HG03060 (cell line): ENCODE measurements around the gene POLA1.

ENCODE experiments used
- ATAC-seq: cut with Tn5 transposase; IDR thresholded peaks from one replicate; pipeline ENCODE4 v1.9.1; 2021; ENCODE audit warnings: low read depth, moderate number of reproducible peaks; ENCODE audit not compliant: unreplicated experiment

Gene POLA1

DNA sequence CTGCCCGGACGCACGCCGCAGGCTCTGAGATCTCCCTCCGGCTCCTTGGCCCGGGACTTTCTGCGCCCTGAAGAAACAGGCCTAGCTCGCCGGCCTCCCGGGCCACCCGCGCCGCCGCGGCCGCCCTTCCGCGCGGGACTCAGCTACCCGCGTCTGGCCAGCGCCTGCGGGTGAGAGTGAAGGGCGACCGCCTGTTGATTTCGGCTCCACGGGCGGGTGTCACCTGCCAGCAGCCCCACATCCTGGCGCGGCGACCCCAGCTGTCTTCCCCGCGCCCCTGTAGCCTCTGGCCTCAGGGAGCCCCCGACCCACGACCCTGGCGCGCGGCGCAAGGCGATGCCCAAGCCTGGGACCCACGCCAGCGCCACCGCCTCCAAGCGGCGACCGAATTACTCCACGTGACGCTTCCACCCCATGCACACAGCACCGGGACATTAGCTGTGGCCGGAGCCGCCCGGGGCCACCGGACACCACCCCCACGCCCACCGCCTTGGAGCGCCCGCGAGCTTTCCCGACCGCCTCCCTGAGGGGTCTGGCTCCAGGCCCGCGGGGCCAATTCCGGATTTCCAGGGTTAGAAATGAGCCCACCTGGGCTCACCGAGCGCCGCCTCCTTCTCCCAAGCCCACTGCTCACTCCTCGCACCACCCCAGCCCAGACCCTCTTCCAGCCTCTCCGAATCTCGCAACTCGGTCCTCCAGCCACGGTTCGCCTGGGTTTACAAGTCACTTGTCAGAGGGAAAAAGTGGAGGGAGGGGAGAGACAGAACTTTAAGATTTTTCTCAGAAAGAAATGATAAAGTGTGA lies 311.9 kb downstream of the POLA1 start:
- ATAC-seq = no peak

DNA sequence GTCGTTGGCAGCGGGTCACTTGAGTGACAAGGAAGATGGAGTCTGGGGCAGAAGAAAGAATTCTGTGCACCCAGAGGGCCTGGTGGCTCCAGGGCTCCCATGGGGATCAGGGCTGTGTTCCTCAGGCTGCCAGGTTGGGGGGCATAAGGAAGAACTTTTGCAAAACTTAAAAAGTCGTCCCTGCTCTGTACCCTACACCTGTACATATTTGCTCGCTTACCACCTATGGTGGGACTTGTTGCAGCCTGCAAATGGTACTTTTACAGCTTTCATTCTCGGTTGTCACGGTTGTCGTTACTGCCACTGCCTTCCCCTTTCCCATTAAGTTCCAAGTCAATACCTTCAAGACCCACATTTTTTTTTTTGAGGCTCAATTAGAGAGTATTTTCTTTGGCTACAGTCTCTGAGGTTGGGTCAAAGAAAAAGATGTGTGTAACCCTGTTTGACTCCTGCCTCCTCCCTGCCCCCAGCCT lies 312.9 kb downstream of the POLA1 start:
- ATAC-seq = no peak

DNA sequence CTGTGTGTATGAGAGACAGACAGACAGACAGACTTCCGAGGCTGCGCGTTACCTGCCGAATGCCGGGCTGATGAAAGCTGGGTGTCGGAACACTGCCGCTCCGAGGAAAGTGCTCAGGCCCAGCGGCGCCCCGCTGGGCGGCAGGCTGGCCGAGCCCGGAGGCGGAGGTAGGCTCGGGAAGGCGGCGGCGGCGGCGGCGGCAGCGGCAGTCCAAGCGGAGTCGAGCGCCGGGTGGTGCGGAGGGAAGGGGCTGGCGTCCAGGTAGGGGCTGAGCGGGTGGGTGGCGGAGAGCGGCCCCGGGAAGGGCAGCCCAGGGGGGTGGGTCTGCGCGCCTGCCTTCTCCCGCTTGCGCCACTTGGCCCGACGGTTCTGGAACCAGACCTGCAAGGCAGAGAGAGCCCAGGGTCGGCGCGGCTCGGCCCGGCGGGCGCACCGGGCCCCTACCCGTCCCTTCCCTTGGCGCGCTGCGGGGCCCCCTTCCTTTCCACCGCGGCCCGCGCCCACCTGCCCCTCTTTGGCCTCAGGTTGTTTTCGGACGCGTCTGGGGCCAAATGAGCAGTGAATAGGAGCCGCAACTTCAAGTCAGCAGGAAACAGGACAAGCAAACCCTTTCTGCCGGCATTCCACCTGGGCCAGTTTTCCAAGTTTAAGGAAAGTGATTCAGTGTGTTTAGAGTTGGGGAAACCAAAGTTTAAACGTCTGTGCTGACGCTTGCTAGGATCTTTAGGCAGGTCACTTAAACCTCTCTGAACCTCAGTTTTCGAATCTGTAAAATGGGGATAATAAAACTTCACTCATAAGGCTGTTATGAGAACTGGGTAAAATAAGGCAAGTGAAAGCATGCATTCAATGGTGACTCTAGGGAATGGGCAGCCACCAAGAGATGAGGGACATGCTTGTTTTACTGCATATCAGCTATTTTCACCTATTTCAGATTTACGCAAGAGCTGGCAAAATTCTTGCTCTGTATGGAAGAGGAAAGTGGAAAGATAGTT lies 313.6 kb downstream of the POLA1 start:
- ATAC-seq = no peak

DNA sequence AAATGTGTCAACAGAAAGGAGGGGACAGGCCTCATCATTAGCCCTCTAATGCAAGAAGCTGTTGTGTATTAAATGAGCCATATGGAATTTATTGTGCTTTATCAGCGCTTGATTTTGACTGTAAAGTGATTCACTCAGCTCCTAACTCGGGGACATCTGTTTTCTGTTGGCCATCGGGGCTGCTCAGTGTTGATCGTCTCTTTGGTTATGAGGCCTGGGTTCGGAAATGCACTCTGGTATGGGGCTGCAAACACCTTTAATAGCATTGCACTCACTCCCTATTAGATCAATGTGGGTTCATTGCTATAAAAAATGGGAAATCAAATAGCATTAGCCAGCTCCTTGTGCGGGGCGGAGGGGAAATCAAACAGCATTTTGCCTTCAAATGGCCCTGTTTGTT lies 315.7 kb downstream of the POLA1 start:
- no peak for ATAC-seq

DNA sequence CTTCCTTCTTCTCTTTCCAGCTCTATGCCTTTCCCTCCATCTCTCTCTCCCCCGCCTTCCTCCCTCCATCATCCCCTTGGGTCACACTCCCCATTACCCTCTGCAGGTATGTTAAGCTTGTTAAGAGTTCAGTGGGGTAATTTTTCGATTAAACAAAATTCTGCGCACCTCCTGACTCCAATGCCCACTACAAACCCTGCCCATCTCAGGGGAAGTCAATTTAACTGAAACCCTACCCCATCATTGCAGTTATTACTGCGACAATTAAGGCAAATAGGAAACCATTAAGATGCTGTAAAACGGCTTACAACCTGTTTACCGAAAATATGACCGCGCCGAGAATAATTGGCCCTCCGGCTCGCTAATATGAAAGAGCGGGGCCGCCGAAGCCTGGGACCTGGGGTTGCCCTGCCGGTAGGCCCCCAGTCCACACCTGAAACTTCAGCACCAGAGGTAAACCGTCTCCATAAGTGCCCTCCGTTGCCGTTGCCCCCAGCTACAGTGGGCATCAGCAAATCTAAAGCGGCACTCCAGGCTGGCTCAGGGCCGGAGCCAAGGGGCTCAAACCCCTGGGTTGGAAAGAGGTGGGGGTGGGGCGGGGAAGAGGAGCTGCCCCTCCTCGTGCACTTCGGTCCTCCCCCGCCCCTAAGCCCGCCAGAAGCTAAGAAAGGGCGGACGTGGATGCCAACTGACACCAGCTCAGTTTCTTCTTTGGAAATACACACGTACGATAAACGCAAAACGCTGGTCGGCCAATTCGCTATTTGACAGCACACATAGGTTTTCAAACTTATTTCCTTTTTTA lies 317.3 kb downstream of the POLA1 start:
- no peak for ATAC-seq

DNA sequence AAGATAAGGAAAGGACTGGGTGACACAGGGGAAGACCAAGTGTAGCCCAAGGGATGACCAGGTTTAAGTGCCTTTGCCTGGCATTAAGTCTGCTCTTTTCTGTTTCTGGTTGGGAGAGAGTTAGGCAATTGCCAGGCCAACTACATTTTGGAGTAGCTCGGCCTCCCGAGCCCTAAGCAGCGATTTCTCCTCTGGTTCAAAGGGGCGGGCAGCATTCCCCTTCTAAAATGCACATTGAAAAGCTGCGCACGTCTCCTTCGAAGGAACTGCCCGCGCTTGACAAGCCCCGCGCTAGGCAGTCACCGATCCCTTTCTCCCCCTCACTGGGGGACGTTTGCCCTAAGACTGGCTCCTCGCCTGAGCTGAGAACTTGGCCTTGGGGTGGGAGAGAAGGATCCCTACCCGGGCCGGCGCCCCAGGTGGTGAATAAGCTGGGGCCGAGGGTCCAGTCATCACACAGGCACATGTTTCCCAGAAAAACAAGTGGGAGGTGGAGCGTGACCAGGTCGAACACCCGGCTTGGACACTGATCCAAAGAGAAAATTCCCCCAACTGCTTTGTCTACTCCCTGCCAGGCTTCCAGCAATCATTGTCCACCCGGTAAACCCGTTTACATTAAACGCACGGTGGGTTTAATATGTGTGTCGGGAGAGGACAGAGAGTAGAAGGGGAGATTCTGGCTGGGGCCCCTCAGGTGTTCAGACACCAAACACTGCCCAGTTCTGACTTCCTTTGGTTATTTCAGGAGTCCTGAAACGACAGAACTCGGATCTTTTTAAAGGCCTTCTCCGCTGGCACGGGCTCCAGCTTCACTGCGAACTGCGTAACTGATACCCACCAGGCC lies 318.1 kb downstream of the POLA1 start:
- ATAC-seq = no peak

DNA sequence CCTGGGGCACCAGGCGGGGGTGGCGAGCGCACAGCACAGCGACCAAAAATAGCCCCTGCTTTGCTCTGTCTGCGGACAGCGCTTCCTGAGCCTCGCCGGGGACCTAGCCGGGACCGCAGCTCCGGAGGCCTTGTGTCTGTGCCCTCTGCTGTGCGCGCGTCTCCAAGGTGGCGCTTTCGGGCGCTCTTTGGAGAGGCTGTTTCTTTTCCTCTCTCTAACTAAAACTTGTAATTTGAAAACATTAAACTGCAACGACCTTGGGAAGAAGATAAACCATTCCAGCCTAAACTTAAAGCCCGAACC lies 318.7 kb downstream of the POLA1 start:
- ATAC-seq = no peak

DNA sequence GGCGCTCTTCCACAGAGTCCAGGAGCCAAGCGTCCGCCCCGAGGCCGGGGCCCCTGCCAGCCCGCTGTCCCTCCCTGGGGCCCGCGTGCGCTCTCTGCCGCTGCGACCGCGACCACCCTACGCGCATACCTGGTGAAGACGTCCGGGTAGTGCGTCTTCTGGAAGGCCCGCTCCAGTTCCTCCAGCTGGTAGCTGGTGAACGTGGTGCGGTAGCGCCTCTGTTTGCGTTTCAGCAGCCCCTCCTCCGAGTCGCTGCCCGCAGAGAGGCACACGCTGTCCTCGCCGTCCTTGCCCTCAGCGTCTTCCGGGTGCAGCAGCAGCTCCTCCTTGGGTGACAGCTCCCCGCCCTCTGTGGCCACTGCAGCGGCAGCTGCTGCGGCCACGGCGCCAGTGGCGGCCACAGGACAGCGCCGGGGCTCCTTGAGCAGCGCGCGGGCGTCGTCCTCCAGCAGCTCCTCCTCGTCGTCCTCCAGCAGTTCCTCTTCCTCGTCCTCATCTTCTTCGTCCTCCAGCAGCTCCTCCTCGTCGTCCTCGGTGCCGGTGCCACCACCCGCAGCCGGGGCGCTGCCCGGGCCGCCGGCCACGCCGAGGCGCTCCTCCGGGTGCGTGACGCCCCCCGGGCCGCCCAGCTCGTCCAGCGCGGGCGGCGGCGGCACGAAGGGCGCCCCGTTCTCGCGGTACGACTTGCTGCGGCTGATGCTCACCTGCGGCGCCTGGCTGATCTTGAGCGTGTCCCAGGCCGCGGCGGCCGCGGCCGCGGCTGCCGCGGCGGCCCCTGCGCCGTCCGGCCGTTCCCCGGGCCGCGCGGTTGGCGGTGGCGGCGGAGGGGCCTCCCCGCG lies 319.3 kb downstream of the POLA1 start:
- no peak for ATAC-seq

DNA sequence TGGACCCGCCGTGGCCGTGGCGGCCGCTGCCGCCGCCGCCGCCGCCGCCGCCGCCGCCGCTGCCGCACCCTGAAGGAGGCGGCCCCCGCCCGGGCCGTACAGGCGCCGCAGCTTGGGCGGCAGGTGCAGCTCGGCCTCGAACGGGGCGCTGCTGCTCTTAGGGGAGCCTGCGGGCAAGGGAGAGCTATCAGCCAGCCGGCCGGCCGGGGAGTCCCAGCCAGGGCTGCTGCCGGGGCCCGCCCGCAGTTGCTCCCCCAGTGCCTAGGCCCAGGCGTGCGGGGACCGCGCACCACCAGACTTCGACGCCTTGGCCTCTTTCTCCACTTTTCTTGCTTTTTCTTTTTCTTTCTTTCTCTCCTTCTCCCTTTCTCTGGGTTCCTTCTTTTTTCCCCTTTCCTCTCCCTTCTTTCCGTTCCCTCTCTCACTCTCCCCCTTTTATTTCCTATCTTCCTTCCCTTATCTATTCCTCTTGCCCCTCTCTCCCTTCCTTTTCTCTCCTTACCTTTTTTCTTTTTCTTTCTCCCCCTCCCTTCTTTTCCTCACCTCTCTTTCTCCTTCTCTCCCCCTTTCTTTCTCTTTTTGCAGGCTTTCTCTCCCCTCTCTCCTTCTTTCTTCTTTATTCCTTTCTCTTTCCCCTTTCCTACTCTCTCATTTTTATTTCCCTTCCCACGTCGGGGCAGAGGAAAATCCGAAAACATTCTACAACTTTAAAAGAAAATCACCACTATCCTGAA lies 320.1 kb downstream of the POLA1 start:
- ATAC-seq = no peak

DNA sequence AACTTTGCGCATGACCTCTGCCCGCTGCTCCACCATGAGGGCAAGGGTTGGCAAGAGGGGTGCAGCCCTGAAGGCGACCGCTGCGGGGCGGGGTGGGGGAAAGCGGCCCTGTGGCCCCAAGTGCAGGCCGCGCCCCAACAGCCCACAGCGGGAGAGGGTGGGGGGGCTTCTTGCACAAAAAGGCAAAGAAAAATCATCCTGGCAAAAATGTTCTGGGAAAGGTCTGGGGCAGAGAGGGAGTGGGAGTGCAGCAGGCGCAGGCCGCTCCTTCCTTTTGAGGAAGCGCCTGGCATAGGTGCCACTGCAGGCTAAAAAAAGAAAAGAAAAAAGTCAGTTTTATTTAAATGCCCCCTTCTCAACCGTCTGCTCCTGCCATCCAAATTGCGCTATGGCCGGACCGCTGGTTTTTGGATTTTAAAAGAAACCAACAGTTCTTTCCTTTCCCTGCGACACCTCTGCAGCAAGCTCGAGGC lies 320.7 kb downstream of the POLA1 start:
- ATAC-seq = no peak

DNA sequence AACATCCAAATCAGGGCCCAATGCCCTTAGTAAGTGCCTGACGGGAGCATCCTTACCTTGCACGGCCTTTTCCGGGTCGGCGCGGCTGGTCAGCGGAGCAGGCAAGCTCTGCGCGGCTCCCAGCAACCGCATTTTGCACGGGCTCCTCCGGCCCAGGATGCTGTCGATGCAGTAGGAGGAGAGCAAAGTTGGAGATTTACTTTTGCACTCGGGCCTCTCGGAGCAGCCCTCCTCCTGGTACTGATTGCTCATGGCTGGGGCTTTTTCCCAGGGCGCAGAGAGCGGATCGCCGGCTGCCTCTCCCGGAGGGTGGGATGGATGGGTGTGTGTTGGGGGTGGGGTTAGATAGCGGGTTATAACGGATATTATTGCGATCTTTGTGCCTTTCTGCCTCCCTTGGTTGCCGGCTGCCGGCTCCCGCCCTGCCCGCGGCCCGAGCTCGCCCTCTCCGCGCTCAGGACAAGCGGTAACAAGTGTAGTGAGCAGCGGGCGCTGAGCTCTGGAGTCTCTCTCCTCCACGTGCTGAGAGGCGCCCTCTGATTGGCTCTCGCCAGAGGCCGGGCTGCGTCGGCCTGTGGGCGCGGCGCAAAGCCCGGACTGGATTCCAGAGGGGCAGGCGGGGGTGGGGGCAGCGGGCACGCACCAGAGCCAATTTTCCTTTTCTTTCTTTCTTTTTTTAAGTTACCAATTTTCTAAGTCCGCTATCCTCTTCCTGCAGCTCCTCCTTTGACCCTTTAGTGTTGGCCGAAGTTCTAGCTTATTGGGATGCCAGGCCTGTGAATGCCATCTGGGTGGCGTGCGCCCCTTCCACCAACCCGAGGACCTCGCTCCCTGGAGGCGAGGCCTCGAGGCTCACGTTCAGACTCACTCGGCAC lies 322.0 kb downstream of the POLA1 start, which contains the start of gene ARX:
ARX (minus strand) TSS at position 480 of the 875 bp plus-strand sequence; CDS start at position 252, 228 bp downstream.
- no peak for ATAC-seq

DNA sequence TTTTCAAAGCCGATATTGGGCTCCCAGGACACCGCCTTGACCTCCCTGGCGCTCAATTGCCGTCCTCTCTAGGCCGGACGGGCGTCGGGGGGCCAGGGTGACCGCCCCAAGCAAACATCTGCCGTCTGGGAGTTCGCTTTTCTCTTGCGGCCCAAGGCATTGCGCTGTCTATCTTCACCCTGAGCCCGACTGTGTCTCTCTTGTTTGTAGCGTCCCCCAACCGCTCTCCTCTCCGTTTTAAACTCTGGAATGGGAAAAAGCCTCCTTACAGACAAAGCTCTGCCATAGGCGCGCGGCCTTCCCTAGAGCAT lies 322.6 kb downstream of the POLA1 start:
- no peak for ATAC-seq

DNA sequence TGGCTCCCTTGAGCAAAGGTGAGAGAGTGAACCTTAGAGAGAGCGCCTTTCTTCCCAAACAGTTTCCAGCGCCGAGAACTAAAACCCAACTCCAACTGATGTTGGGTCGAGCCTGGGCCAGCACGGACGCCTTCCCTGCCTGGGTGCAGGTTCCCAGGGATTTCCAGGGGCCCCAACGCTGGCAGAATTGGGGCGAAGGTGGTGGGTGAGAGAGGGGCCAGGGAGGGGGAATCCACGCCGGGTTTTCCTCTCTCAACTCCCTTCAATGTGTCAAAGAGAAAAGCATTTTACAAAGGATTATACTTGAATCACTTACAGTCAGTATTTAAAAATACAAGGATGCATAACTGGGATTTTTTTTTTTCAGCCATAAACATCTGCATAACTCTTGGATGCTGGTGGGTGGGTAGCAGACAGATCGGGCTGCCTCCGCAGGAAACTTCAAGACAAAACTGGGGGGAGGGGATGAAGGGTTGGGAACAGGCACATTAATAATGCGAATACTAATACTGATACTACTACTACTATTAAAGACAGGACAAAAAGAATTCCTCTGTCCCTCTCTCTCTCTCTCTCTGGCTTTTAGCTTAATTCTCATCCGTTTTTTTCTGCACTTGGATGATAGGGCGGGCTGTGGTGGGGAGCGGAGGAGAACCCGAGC lies 323.4 kb downstream of the POLA1 start:
- no peak for ATAC-seq

DNA sequence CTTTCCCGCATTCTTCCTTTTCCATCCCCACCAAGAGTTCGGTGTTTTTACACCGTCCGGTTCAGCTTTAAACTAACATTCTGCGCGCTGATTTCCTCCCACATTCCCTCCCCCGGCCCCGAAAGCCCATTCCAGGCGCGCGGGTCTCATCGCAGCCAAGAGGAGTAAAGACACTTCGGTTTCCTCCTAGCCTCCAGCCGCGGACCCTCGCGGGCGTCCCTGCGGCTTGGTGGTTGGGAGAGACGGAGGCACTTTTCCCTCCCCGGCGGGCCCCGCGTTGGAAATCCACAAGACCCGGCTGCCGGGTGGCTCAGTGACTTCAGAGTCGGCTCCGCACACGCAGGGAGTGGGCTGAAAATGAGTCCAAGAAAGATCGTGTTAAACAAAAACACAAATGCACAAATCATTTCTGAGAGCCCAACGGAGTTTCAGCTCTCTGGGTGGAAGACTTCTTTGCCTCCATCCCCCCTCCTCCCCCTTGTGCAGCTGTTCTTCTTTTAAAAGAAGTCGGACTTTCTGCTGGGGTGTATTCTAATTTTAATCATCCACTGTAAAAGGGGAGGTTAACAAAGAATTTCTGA lies 324.0 kb downstream of the POLA1 start:
- no peak for ATAC-seq

DNA sequence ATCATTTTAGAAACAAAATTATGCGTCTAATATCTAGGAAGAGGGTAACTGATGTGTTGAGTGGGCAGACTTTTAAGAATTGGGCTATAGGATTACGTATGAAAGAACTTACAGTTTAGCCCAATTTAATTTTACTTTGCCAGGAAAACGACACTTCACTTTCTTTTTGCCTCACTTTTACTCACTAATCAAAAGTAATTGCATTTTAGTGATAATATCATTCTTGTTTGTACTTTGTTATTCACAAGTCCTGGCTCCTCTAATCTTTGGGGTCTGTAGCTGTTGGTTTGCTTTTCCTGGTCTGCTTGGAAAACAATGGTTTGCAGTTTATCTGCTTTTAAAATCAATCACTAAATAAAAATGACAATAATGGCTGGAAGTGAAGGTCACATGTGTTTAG lies 325.0 kb downstream of the POLA1 start:
- ATAC-seq = no peak

DNA sequence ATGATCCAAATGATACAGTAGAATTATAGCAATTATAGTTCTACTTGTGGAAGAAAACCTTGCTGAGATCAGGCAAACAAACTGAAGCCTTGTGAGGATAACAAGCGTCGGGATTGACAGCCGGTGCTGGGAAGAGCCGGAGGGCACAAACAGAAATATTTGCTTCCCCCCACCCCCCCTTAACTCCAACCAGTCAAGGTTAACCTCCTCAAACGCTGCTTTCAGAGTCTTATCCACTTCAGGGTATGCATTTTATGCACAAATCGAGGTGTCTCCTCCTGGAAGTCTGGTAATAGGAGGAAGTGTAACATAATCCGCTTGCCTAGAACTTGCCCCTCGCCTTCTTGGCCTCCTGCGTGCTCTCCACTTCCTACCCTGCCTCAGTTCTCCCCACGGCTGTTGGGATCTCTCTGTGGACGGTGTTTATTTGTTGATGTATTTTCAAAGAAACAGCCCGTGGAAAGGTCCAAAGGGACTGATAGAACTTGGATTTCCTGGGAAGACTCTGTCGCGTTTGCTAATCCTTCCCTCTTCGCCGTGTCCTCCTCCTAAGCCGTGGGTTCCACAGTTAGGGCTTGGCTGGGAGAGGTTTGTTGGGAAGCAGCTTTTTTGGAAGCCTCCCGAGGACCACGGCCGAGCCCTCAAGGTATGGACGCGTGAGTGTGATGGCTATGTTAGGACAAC lies 326.1 kb downstream of the POLA1 start:
- ATAC-seq = no peak
